Parathyroid adenoma (tissue), 2 donors: ENCODE data around the gene MTUS2.

ENCODE experiments used
- H2AFZ ChIP-seq: fragments of 300-600 bp; sonication (generic); one replicate; pipeline ENCODE4 v1.7.0; 2017; ENCODE audit warnings: antibody characterized with exemption, mild to moderate bottlenecking
- H3K27ac ChIP-seq: fragments of 300-600 bp; sonication (generic); one replicate; pipeline ENCODE4 v1.7.0; 2017
- H3K27me3 ChIP-seq: fragments of 300-600 bp; sonication (generic); one replicate; pipeline ENCODE4 v1.7.0; 2017; ENCODE audit warnings: low read length; ENCODE audit not compliant: control insufficient read depth, insufficient read depth
- H3K36me3 ChIP-seq: fragments of 300-600 bp; sonication (generic); one replicate; pipeline ENCODE4 v1.7.0; 2017; ENCODE audit warnings: low read length; ENCODE audit not compliant: control insufficient read depth, insufficient read depth
- H3K4me1 ChIP-seq: fragments of 300-600 bp; sonication (generic); one replicate; pipeline ENCODE4 v1.7.0; 2017; ENCODE audit warnings: control low read depth
- H3K4me2 ChIP-seq: fragments of 300-600 bp; sonication (generic); one replicate; pipeline ENCODE4 v1.7.0; 2017; ENCODE audit warnings: low read length
- H3K4me3 ChIP-seq: fragments of 300-600 bp; sonication (generic); one replicate; pipeline ENCODE4 v1.7.0; 2017; ENCODE audit warnings: low read depth, low read length
- H3K79me2 ChIP-seq: fragments of 300-600 bp; sonication (generic); one replicate; pipeline ENCODE4 v1.7.0; 2017; ENCODE audit warnings: control low read depth
- H3K9ac ChIP-seq: fragments of 300-600 bp; sonication (generic); one replicate; pipeline ENCODE4 v1.7.0; 2017; ENCODE audit warnings: mild to moderate bottlenecking
- H3K9me3 ChIP-seq: fragments of 300-600 bp; sonication (generic); one replicate; pipeline ENCODE4 v1.7.0; 2017; ENCODE audit warnings: low read length; ENCODE audit not compliant: control insufficient read depth
- TF ChIP-seq, protein P1 (sequence below): fragments of 300-600 bp; sonication (generic); IDR thresholded peaks from one replicate; pipeline ENCODE4 v1.7.0; 2017; ENCODE audit warnings: antibody characterized with exemption, mild to moderate bottlenecking
- donor health status: primary hyperparathyroidism.

Gene MTUS2

DNA sequence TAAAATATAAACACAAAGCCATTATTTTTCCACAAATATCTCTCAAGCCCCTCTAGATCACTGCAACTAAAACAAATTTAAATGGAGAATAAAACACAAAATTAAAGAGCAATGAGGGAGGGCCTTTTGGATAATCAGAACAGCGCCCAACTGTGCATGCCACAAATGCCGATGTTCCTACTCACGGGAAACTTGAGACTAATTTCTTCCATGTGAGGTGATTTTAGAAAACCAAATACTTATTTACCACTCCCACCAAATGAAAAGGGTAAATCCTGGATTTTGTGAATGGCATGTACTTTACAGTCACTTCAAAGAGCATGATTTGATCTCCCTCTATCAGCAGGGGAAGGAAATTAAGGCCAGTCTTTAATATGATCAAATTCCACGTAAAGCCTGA lies 700.5 kb downstream of the MTUS2 start:
- Histone ChIP-seq H3K9me3 (no peaks in the 10 kb centered on the region), H3K4me2 (no peak overlapping the region), H3K27me3 (no peaks in the 10 kb centered on the region), H3K27ac (no peak overlapping the region), H3K36me3 (no peaks in the 10 kb centered on the region), H3K4me3 (no peak overlapping the region), H2AFZ (no peak overlapping the region), H3K9ac (no peak overlapping the region), H3K79me2 (no peaks in the 10 kb centered on the region), H3K4me1 (no peaks in the 10 kb centered on the region)
- TF ChIP-seq, protein P1, sequence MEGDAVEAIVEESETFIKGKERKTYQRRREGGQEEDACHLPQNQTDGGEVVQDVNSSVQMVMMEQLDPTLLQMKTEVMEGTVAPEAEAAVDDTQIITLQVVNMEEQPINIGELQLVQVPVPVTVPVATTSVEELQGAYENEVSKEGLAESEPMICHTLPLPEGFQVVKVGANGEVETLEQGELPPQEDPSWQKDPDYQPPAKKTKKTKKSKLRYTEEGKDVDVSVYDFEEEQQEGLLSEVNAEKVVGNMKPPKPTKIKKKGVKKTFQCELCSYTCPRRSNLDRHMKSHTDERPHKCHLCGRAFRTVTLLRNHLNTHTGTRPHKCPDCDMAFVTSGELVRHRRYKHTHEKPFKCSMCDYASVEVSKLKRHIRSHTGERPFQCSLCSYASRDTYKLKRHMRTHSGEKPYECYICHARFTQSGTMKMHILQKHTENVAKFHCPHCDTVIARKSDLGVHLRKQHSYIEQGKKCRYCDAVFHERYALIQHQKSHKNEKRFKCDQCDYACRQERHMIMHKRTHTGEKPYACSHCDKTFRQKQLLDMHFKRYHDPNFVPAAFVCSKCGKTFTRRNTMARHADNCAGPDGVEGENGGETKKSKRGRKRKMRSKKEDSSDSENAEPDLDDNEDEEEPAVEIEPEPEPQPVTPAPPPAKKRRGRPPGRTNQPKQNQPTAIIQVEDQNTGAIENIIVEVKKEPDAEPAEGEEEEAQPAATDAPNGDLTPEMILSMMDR, result no peak

DNA sequence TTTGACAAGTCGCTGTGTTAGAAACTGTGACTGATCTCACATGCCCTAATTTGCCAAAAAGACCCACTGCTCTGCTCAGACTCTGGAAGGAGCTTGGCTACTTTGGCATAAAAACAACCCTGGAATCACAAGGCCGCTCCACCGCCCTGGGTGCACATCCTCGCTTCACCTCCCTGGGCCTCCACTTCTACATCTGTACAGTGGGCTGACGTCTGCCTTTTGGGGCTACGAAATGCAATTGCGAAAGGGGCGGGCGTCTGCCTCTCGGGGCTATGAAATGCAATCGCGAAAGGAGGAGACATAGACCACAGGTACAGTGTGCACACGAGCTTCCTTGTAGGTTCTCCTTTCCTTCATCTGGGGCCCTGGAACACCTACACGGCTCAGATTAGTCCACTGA lies 701.2 kb downstream of the MTUS2 start:
- Histone ChIP-seq H3K27ac (no peak overlapping the region), H3K27me3 (no peaks in the 10 kb centered on the region), H3K9me3 (no peaks in the 10 kb centered on the region), H3K9ac (no peak overlapping the region), H3K79me2 (no peaks in the 10 kb centered on the region), H2AFZ (no peak overlapping the region), H3K4me1 (no peaks in the 10 kb centered on the region), H3K4me2 (no peak overlapping the region), H3K36me3 (no peaks in the 10 kb centered on the region), H3K4me3 (no peak overlapping the region)
- TF ChIP-seq, protein P1, result no peak

DNA sequence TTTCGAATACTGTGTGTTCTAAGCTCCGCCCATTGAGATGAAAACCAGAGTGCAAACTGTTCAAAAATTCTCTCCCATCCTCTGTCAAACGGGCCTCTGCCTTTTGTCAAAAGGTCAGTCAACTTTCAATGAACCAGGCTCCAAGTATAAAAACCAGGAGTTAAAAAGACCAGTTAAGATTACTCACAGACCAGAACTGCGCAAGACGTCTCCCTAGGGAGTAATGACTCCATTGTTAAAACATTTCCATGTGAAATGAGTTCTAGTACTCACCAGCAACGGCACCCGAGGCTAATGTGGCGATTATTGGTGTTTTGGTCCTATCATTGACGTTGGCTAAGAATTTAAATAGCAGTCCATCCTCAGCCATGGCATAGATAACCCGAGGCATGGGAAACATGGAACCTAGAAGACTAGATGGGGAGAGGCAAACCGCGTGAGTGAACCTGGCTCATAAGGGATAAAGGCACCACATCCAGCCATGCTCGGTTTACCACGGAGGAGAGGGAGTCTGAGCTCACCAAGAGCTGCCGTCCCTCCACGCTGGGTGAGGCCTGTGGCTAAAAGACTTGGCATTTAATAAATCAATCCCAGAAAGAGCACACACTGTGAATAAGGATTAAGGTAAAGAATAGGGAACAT lies 702.0 kb downstream of the MTUS2 start:
- Histone ChIP-seq H2AFZ (no peak overlapping the region), H3K9me3 (no peaks in the 10 kb centered on the region), H3K27ac (no peak overlapping the region), H3K79me2 (no peaks in the 10 kb centered on the region), H3K4me2 (no peak overlapping the region), H3K36me3 (no peaks in the 10 kb centered on the region), H3K4me3 (no peak overlapping the region), H3K9ac (no peak overlapping the region), H3K27me3 (no peaks in the 10 kb centered on the region), H3K4me1 (no peaks in the 10 kb centered on the region)
- TF ChIP-seq, protein P1, result no peak

DNA sequence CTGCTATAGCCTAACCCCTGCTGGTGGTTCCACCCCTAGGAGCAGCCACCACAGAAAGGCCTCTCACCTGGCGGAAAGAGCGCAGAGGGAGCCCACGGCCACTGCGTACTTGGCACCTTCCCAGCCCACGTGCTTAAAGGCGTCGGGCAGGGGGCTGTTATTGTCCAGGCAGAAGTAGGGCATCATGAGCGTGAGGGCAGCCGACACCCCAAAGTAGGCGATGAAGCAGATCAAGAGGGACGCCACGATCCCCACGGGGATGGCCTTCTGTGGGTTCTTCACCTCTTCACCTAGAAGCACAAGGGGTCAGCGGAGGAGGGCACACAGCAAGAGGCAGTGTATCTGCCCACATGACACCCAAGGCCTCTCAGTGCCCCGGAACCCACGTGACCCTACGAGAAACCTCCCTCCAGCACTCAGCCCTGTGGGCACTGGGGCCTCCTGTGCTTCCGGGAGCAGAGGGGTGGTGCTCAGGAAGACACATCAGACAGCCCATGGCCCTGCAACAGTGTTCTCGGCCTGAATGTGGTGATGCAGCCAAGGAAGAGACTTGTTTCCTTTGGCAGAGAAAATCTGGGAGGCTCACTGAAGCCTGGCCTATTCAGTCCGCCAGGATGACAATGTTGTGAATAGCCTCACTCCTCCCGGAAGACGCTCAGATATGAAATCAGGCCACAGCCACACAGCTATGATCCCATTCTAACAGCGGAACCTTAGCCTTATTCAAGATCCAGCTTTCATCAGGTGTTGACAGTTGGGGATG lies 703.2 kb downstream of the MTUS2 start:
- Histone ChIP-seq H3K4me1 (no peaks in the 10 kb centered on the region), H3K36me3 (no peaks in the 10 kb centered on the region), H3K4me3 (no peak overlapping the region), H3K9ac (no peak overlapping the region), H3K9me3 (no peaks in the 10 kb centered on the region), H3K27ac (no peak overlapping the region), H3K4me2 (no peak overlapping the region), H3K27me3 (no peaks in the 10 kb centered on the region), H3K79me2 (no peaks in the 10 kb centered on the region), H2AFZ (no peak overlapping the region)
- TF ChIP-seq, protein P1, result no peak
